IMR-90 (cell line): Measurements from ENCODE around the gene PBX4. TPM values are rescaled to one million over a fixed set of nuclear protein-coding genes. Genes with fewer than 3 reads are reported as not detected.

Source experiments
- ATAC-seq: fragments of 200-7000 bp; cut with Tn5 transposase; 2 replicates; pipeline ENCODE4 v1.9.1; 2020; ENCODE audit warnings: low read depth, mild to moderate bottlenecking, moderate library complexity
- BruUV-seq: library from RNA; stranded (reverse); fragments of 400-500 nt; replicated peaks from 2 replicates; lab custom pipeline; 2021; lab: Mats Ljungman, UMichigan
- CTCF ChIA-PET: fragments of 300-600 bp; formaldehyde crosslinking; extraction: SDS; loops from one replicate; lab custom pipeline; 2021; ENCODE audit warnings: antibody characterized with exemption; lab: Yijun Ruan, JAX
- POLR2A ChIA-PET: fragments of 300-600 bp; sonication (Branson Sonifier 250); formaldehyde crosslinking; loops from one replicate; lab custom pipeline; 2022; ENCODE audit warnings: antibody characterized with exemption; ENCODE audit not compliant: unreplicated experiment; lab: Charles Lee
- DNase-seq: peaks from one replicate; pipeline ENCODE4 v3.0.0; 2013
- H2AFZ ChIP-seq: replicated peaks from 2 replicates; pipeline ENCODE3; 2013; ENCODE audit warnings: low read length, mild to moderate bottlenecking; ENCODE audit not compliant: poor library complexity
- H2AK5ac ChIP-seq: 2 replicates; pipeline ENCODE4 v1.6.1; 2013; ENCODE audit warnings: low read depth, low read length, inconsistent platforms
- H2AK9ac ChIP-seq: replicated peaks from 2 replicates; pipeline ENCODE3; 2013; ENCODE audit warnings: mild to moderate bottlenecking, low read depth, low read length, moderate library complexity; ENCODE audit not compliant: poor library complexity
- H2BK120ac ChIP-seq: 2 replicates; pipeline ENCODE4 v1.6.1; 2013; ENCODE audit warnings: low read depth, low read length, inconsistent platforms
- H2BK15ac ChIP-seq: 3 replicates; pipeline ENCODE4 v1.6.1; 2013; ENCODE audit warnings: low read depth, low read length, inconsistent platforms
- H2BK20ac ChIP-seq: 2 replicates; pipeline ENCODE4 v1.6.1; 2013; ENCODE audit warnings: low read depth, mild to moderate bottlenecking, inconsistent platforms, low read length, moderate library complexity
- H2BK5ac ChIP-seq: 2 replicates; pipeline ENCODE4 v1.6.1; 2013; ENCODE audit warnings: mild to moderate bottlenecking, low read depth, low read length, inconsistent platforms; ENCODE audit not compliant: poor library complexity, severe bottlenecking
- H3K14ac ChIP-seq: replicated peaks from 2 replicates; pipeline ENCODE4 v1.6.1; 2013; ENCODE audit warnings: low read depth, low read length, inconsistent platforms
- H3K18ac ChIP-seq: 2 replicates; pipeline ENCODE4 v1.6.1; 2013; ENCODE audit warnings: low read depth, low read length, control low read depth
- H3K23ac ChIP-seq: 2 replicates; pipeline ENCODE4 v1.6.1; 2013; ENCODE audit warnings: low read depth, low read length, inconsistent platforms
- H3K27ac ChIP-seq: 2 replicates; pipeline ENCODE4 v1.5.1; 2013; ENCODE audit warnings: mild to moderate bottlenecking, control low read depth, low read length; ENCODE audit not compliant: insufficient read depth
- H3K27me3 ChIP-seq: 2 replicates; pipeline ENCODE4 v1.6.1; 2013; ENCODE audit warnings: low read length; ENCODE audit not compliant: control insufficient read depth, insufficient read depth
- H3K36me3 ChIP-seq: 2 replicates; pipeline ENCODE4 v1.6.1; 2013; ENCODE audit warnings: low read length, mixed read lengths; ENCODE audit not compliant: control insufficient read depth, insufficient read depth
- H3K4ac ChIP-seq: 2 replicates; pipeline ENCODE4 v1.6.1; 2013; ENCODE audit warnings: low read depth, low read length, inconsistent platforms
- H3K4me1 ChIP-seq: 2 replicates; pipeline ENCODE4 v1.6.1; 2013; ENCODE audit warnings: low read length, mixed read lengths; ENCODE audit not compliant: control insufficient read depth, insufficient read depth
- H3K4me2 ChIP-seq: 2 replicates; pipeline ENCODE4 v1.6.1; 2013; ENCODE audit warnings: low read depth, mild to moderate bottlenecking, control low read depth, low read length, moderate library complexity
- H3K4me3 ChIP-seq: 2 replicates; pipeline ENCODE4 v1.5.1; 2013; ENCODE audit warnings: low read depth, mild to moderate bottlenecking, control low read depth, low read length, moderate library complexity; ENCODE audit not compliant: insufficient read depth
- H3K56ac ChIP-seq: 2 replicates; pipeline ENCODE4 v1.6.1; 2013; ENCODE audit warnings: low read length, inconsistent platforms; ENCODE audit not compliant: insufficient read depth; ENCODE audit errors: extremely low read depth
- H3K79me1 ChIP-seq, 2 experiments: 2 replicates each; pipeline ENCODE4 v1.6.1; 2013; ENCODE audit warnings: low read length in 2 of 2, inconsistent platforms in 1 of 2, low read depth in 1 of 2
- H3K9ac ChIP-seq: 2 replicates; pipeline ENCODE4 v1.6.1; 2013; ENCODE audit warnings: low read depth, low read length, control low read depth
- H3K9me1 ChIP-seq: 2 replicates; pipeline ENCODE4 v1.6.1; 2013; ENCODE audit warnings: low read length, inconsistent platforms; ENCODE audit not compliant: insufficient read depth
- H3K9me3 ChIP-seq: 2 replicates; pipeline ENCODE4 v1.6.1; 2013; ENCODE audit warnings: low read length; ENCODE audit not compliant: control insufficient read depth, insufficient read depth
- H4K20me1 ChIP-seq: 2 replicates; pipeline ENCODE4 v1.6.1; 2013; ENCODE audit warnings: low read length, inconsistent platforms; ENCODE audit not compliant: insufficient read depth
- H4K5ac ChIP-seq: 2 replicates; pipeline ENCODE4 v1.6.1; 2013; ENCODE audit warnings: mild to moderate bottlenecking, low read depth, low read length, control low read depth
- H4K8ac ChIP-seq, 2 experiments: 2 replicates each; pipeline ENCODE4 v1.6.1; 2013; ENCODE audit warnings: low read depth in 2 of 2, low read length in 2 of 2, control low read depth in 1 of 2, inconsistent platforms in 1 of 2
- H4K91ac ChIP-seq: 2 replicates; pipeline ENCODE4 v1.6.1; 2013; ENCODE audit warnings: low read depth, low read length, inconsistent platforms; ENCODE audit not compliant: insufficient read depth
- BHLHE40 ChIP-seq: fragments of 150-350 bp; IDR thresholded peaks from 2 replicates; pipeline ENCODE4 v1.6.1; 2016; ENCODE audit warnings: mild to moderate bottlenecking, low read depth, low read length
- CEBPB ChIP-seq: IDR thresholded peaks from 2 replicates; pipeline ENCODE4 v1.6.1; 2012; ENCODE audit warnings: low read depth, low read length, improper control_type of control experiment
- CHD1 ChIP-seq: IDR thresholded peaks from 2 replicates; pipeline ENCODE4 v1.6.1; 2012; ENCODE audit warnings: low read depth, low read length, improper control_type of control experiment
- CTCF ChIP-seq: conservative IDR thresholded peaks from 2 replicates; pipeline ENCODE4 v1.5.1; 2012; ENCODE audit warnings: mild to moderate bottlenecking, low read depth, low read length, improper control_type of control experiment
- ELK1 ChIP-seq: fragments of 150-350 bp; IDR thresholded peaks from 2 replicates; pipeline ENCODE4 v1.6.1; 2016; ENCODE audit warnings: low read depth, mild to moderate bottlenecking, low read length, moderate library complexity, borderline replicate concordance
- FOS ChIP-seq: fragments of 150-350 bp; IDR thresholded peaks from 2 replicates; pipeline ENCODE4 v1.6.1; 2016; ENCODE audit warnings: low read depth, low read length
- MAFK ChIP-seq: IDR thresholded peaks from 2 replicates; pipeline ENCODE4 v1.6.1; 2012; ENCODE audit warnings: low read depth, low read length, improper control_type of control experiment
- MAZ ChIP-seq: IDR thresholded peaks from 2 replicates; pipeline ENCODE4 v1.6.1; 2012; ENCODE audit warnings: low read depth, mild to moderate bottlenecking, low read length, improper control_type of control experiment, moderate library complexity, borderline replicate concordance
- MXI1 ChIP-seq: IDR thresholded peaks from 2 replicates; pipeline ENCODE4 v1.6.1; 2012; ENCODE audit warnings: low read depth, mild to moderate bottlenecking, low read length, moderate library complexity, borderline replicate concordance
- NFE2L2 ChIP-seq: fragments of 150-350 bp; IDR thresholded peaks from 2 replicates; pipeline ENCODE4 v1.6.1; 2016; ENCODE audit warnings: low read depth, mild to moderate bottlenecking, low read length
- POLR2A ChIP-seq: IDR thresholded peaks from 2 replicates; pipeline ENCODE4 v1.6.1; 2012; ENCODE audit warnings: mild to moderate bottlenecking, low read depth, low read length
- RAD21 ChIP-seq: IDR thresholded peaks from 2 replicates; pipeline ENCODE4 v1.6.1; 2012; ENCODE audit warnings: low read length, improper control_type of control experiment
- RCOR1 ChIP-seq: IDR thresholded peaks from 2 replicates; pipeline ENCODE4 v1.6.1; 2012; ENCODE audit warnings: mild to moderate bottlenecking, low read length, improper control_type of control experiment; ENCODE audit not compliant: insufficient replicate concordance
- RFX5 ChIP-seq: IDR thresholded peaks from 2 replicates; pipeline ENCODE4 v1.8.0; 2012; ENCODE audit warnings: low read depth, mild to moderate bottlenecking, low read length, moderate library complexity
- SMC3 ChIP-seq: fragments of 150-350 bp; IDR thresholded peaks from 2 replicates; pipeline ENCODE4 v1.6.1; 2016; ENCODE audit warnings: low read depth, mild to moderate bottlenecking, antibody characterized with exemption, low read length, moderate library complexity
- USF2 ChIP-seq: fragments of 150-350 bp; IDR thresholded peaks from 2 replicates; pipeline ENCODE4 v1.6.1; 2017; ENCODE audit warnings: mild to moderate bottlenecking, antibody characterized with exemption, low read length, low read depth
- whole genome bisulfite sequencing, 2 experiments: methylation state at CpG; one replicate each; pipeline versions ENCODE4 v1.1.5 to v1.1.7; 2013; ENCODE audit warnings: missing lambda C conversion rate in 2 of 2; ENCODE audit not compliant: insufficient read length in 1 of 2; ENCODE audit errors: extremely low coverage in 2 of 2; 5-methylcytosine and 5-hydroxymethylcytosine counted together
- dilution Hi-C: fragments of 300-500 bp; cut with HindIII; formaldehyde crosslinking; loops from one replicate; pipeline ENCODE4 v1.14.3; 2018; ENCODE audit warnings: low sequenced_read_pairs; ENCODE audit not compliant: unreplicated experiment
- in situ Hi-C: fragments of 300-500 bp; cut with MboI; formaldehyde crosslinking; loops from 3 replicates; pipeline ENCODE4 v1.14.3; 2019; ENCODE audit warnings: low sequenced_read_pairs, inconsistent platforms, mixed read lengths
- intact Hi-C: fragments of 100-400 bp; cut with micrococcal nuclease; formaldehyde crosslinking; loops from 2 replicates; pipeline ENCODE4 v1.10.0; 2022
- polyA plus RNA-seq, 3 experiments: library from polyadenylated mRNA; depleted of rRNA; stranded (reverse); fragments of >200 nt; gene quantifications; 2 replicates each; pipeline ENCODE4 v1.2.3, GENCODE V29; 2012; ENCODE audit warnings: low replicate concordance in 1 of 3
- total RNA-seq: library from RNA; depleted of rRNA; stranded (reverse); fragments of >200 nt; gene quantifications from 2 replicates; pipeline ENCODE4 v1.2.3, GENCODE V29; 2012

The PBX4 gene
- total and polyA plus RNA-seq, 2 of the 4 experiments (the other 2 are of a cell fraction) = 0.90 to 2.9 TPM

DNA sequence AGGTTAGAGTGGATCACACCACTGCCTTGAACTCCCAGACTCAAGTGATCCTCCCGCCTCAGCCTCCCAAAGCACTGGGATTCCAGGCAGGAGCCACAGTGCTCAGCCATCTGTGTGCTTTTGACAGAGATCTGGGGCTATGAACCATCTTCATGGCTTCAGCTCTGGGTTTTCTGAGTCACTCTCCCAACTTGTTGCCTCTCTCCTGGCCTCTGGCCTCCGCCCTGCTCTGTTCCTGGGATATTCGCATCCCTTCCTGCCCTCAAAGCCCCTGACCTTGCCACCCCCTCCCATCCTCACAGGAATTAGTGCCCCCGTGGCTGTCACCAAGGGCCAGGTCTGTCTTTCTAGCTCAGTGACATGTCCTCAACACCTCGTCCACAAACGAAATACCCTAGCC is 30.7 kb upstream of the PBX4 start:
- Histone ChIP-seq H3K27ac (no peak overlapping the region), H2BK15ac (no peak overlapping the region), H3K18ac (no peak overlapping the region), H3K79me1 (peaks cover 0 to 3% of the 10 kb centered on the region in 2 experiments; a peak in 1 of 4 replicates), H4K5ac (no peak overlapping the region), H3K4me2 (no peak overlapping the region), H3K4ac (no peak overlapping the region), H3K9me3 (no peaks in the 10 kb centered on the region), H4K91ac (no peak overlapping the region), H3K36me3 (peaks cover 74% of the 10 kb centered on the region), H2BK5ac (no peak overlapping the region), H2BK120ac (no peak overlapping the region), H2AFZ (no peak overlapping the region), H3K56ac (no peak overlapping the region), H3K14ac (no peak overlapping the region), H3K9me1 (no peaks in the 10 kb centered on the region; the same call in 1 of the 2 replicates), H3K23ac (no peak overlapping the region), H2AK5ac (no peak overlapping the region), H3K4me3 (no peak overlapping the region), H2BK20ac (no peak overlapping the region), H2AK9ac (no peak overlapping the region), H3K4me1 (no peaks in the 10 kb centered on the region), H3K9ac (no peak overlapping the region), H4K8ac (no peak overlapping the region), H3K27me3 (no peaks in the 10 kb centered on the region), H4K20me1 (0 out of 2 replicates have a peak, but pooled peaks cover 2% of the 10 kb centered on the region)
- TF ChIP-seq CTCF = no peak
- no peak for TF ChIP-seq SMC3
- TF ChIP-seq MXI1 = no peak
- no peak for TF ChIP-seq POLR2A
- TF ChIP-seq BHLHE40 = no peak
- TF ChIP-seq USF2 = no peak
- no peak for TF ChIP-seq RCOR1
- no peak for TF ChIP-seq FOS
- no peak for TF ChIP-seq CEBPB
- no peak for TF ChIP-seq RFX5
- no peak for TF ChIP-seq ELK1
- TF ChIP-seq MAFK = no peak
- TF ChIP-seq NFE2L2 = no peak
- no peak for TF ChIP-seq RAD21
- no peak for TF ChIP-seq MAZ
- TF ChIP-seq CHD1 = no peak
- in situ Hi-C loops (loop anchor here (25.0 kb wide), 1 partner anchor 262 kb away; no protein-coding TSS in a partner anchor), dilution Hi-C loops (no loop called here), intact Hi-C loops (no loop called here)
- no peak for ATAC-seq
- WGBS, 2 experiments = 94% methylated on average over 5 of the region's 6 CpGs; no CpG with 5 or more reads in 1 of the 2 experiments
- no TSS peak for BruUV-seq
- ChIA-PET POLR2A (interaction anchor here (0.5 kb wide), 1 partner anchor 108 kb away, joined by 3 read pairs; no protein-coding TSS in a partner anchor), CTCF (interaction anchor here (0.6 kb wide), 1 partner anchor 119 kb away, joined by 3 read pairs; no protein-coding TSS in a partner anchor)
- no peak for DNase-seq
